Effector memory CD4-positive, alpha-beta T cell (primary cell): Measurements from ENCODE around the gene PIEZO1.

Experiments
- DNase-seq, 3 donors: peaks; one replicate each; pipeline ENCODE4 v3.0.0-alpha.2; 2020
- H3K27ac ChIP-seq: 2 replicates; pipeline ENCODE4 v1.7.0; 2013; ENCODE audit warnings: mild to moderate bottlenecking, low read length, moderate library complexity; ENCODE audit not compliant: insufficient read depth, poor library complexity, severe bottlenecking
- H3K27me3 ChIP-seq: replicated peaks from 2 replicates; pipeline ENCODE4 v1.7.0; 2013; ENCODE audit warnings: mild to moderate bottlenecking, low read length; ENCODE audit not compliant: insufficient read depth, control insufficient read depth, poor library complexity, severe bottlenecking
- H3K36me3 ChIP-seq: 2 replicates; pipeline ENCODE4 v1.7.0; 2013; ENCODE audit warnings: mild to moderate bottlenecking, low read length, moderate library complexity; ENCODE audit not compliant: control insufficient read depth, insufficient read depth
- H3K4me1 ChIP-seq: 2 replicates; pipeline ENCODE4 v1.7.0; 2013; ENCODE audit warnings: low read length, mild to moderate bottlenecking; ENCODE audit not compliant: control insufficient read depth, insufficient read depth, poor library complexity, severe bottlenecking
- H3K4me3 ChIP-seq: 2 replicates; pipeline ENCODE4 v1.7.0; 2013; ENCODE audit warnings: low read length, low read depth, mild to moderate bottlenecking; ENCODE audit not compliant: insufficient read depth, poor library complexity, severe bottlenecking
- H3K9me3 ChIP-seq: 2 replicates; pipeline ENCODE4 v1.7.0; 2013; ENCODE audit warnings: mild to moderate bottlenecking, low read length, moderate library complexity; ENCODE audit not compliant: control insufficient read depth

The PIEZO1 gene

GRCh38 chr16:88752386-88753002, 32.5 kb downstream of the PIEZO1 start:
- Histone ChIP-seq H3K27me3 (no peaks in the 10 kb centered on the region), H3K4me3 (no peak overlapping the region), H3K27ac (no peak overlapping the region), H3K4me1 (peaks cover under 1% of the 10 kb centered on the region), H3K36me3 (peaks cover 21% of the 10 kb centered on the region), H3K9me3 (no peaks in the 10 kb centered on the region)
- DNase-seq = no peak

GRCh38 chr16:88750854-88751253, 34.2 kb downstream of the PIEZO1 start:
- peaks cover 21% of the 10 kb centered on the region for H3K36me3 ChIP-seq

GRCh38 chr16:88749358-88749757, 35.7 kb downstream of the PIEZO1 start:
- Histone ChIP-seq H3K4me1 (peaks cover 22% of the 10 kb centered on the region), H3K27me3 (no peaks in the 10 kb centered on the region), H3K9me3 (no peaks in the 10 kb centered on the region), H3K27ac (no peak overlapping the region), H3K36me3 (peaks cover 21% of the 10 kb centered on the region), H3K4me3 (no peak overlapping the region)
- DNase-seq = no peak

More at GRCh38 chr16:88750854-88751253, 34.2 kb downstream of the PIEZO1 start:
- peaks cover 8% of the 10 kb centered on the region for H3K4me1 ChIP-seq
- no peaks in the 10 kb centered on the region for H3K27me3 ChIP-seq
- H3K27ac ChIP-seq = no peak overlapping the region
- H3K9me3 ChIP-seq = no peaks in the 10 kb centered on the region
- H3K4me3 ChIP-seq = no peak overlapping the region
- DNase-seq = no peak

- Histone ChIP-seq H3K4me3 (no peak overlapping the region), H3K27me3 (no peaks in the 10 kb centered on the region), H3K27ac (no peak overlapping the region), H3K4me1 (peaks cover 32% of the 10 kb centered on the region), H3K9me3 (no peaks in the 10 kb centered on the region), H3K36me3 (peaks cover 16% of the 10 kb centered on the region)
- DNase-seq = no peak
Observed at GRCh38 chr16:88748364-88748763, 36.7 kb downstream of the PIEZO1 start.

GRCh38 chr16:88747588-88748301, 37.3 kb downstream of the PIEZO1 start:
- DNase-seq = peak in 1 of 3 donors; percentile 21
- H3K9me3 ChIP-seq = no peaks in the 10 kb centered on the region
- no peak overlapping the region for H3K27ac ChIP-seq
- no peak overlapping the region for H3K4me3 ChIP-seq
- H3K36me3 ChIP-seq = peaks cover 17% of the 10 kb centered on the region
- H3K4me1 ChIP-seq = peaks cover 37% of the 10 kb centered on the region
- no peaks in the 10 kb centered on the region for H3K27me3 ChIP-seq

- peak overlapping the region; percentile 63 for H3K27ac ChIP-seq
Observed at GRCh38 chr16:88746506-88746905, 38.5 kb downstream of the PIEZO1 start.

GRCh38 chr16:88744577-88745521, 40.2 kb downstream of the PIEZO1 start:
- DNase-seq = no peak
- peaks cover 29% of the 10 kb centered on the region for H3K36me3 ChIP-seq

More at GRCh38 chr16:88746506-88746905, 38.5 kb downstream of the PIEZO1 start:
- no peaks in the 10 kb centered on the region for H3K9me3 ChIP-seq
- peaks cover 21% of the 10 kb centered on the region for H3K36me3 ChIP-seq
- H3K4me1 ChIP-seq = peaks cover 37% of the 10 kb centered on the region
- no peak for DNase-seq
- no peak overlapping the region for H3K4me3 ChIP-seq
- no peaks in the 10 kb centered on the region for H3K27me3 ChIP-seq

GRCh38 chr16:88743693-88744576, 41.1 kb downstream of the PIEZO1 start:
- H3K36me3 ChIP-seq = peaks cover 29% of the 10 kb centered on the region
- H3K27ac ChIP-seq = no peak overlapping the region
- H3K4me3 ChIP-seq = no peak overlapping the region
- H3K9me3 ChIP-seq = no peaks in the 10 kb centered on the region
- peak; percentile 50 to 66 (median 57) for DNase-seq
- peaks cover 37% of the 10 kb centered on the region for H3K4me1 ChIP-seq
- no peaks in the 10 kb centered on the region for H3K27me3 ChIP-seq

More at GRCh38 chr16:88744577-88745521, 40.2 kb downstream of the PIEZO1 start:
- Histone ChIP-seq H3K9me3 (no peaks in the 10 kb centered on the region), H3K27me3 (no peaks in the 10 kb centered on the region), H3K4me3 (no peak overlapping the region), H3K4me1 (peaks cover 37% of the 10 kb centered on the region), H3K27ac (peak overlapping the region; percentile 63)

- Histone ChIP-seq H3K36me3 (peaks cover 30% of the 10 kb centered on the region), H3K27ac (no peak overlapping the region), H3K4me3 (no peak overlapping the region), H3K9me3 (no peaks in the 10 kb centered on the region), H3K4me1 (peaks cover 37% of the 10 kb centered on the region), H3K27me3 (no peaks in the 10 kb centered on the region)
- DNase-seq = no peak
Observed at GRCh38 chr16:88742896-88743605, 42.0 kb downstream of the PIEZO1 start.
